ENCODE measurements around the gene TTYH2. TPM values are rescaled to one million over a fixed set of nuclear protein-coding genes. Genes with fewer than 3 reads are reported as not detected.
A peak's percentile ranks its signal among the peaks of the same experiment; 100 is the strongest.

TTYH2 gene
- total RNA-seq, 1 donor from 2014 or later = 8.3 TPM

GRCh38 chr17:74292495-74292894, 79.1 kb downstream of the TTYH2 start:
- DNase-seq = no peak

- no peak for DNase-seq
These were observed 82.5 kb downstream of the TTYH2 start for GRCh38 chr17:74295625-74296547.

- peak; percentile 31 for DNase-seq
These were observed 83.2 kb downstream of the TTYH2 start for GRCh38 chr17:74296548-74296936.

GRCh38 chr17:74297941-74298340, 84.6 kb downstream of the TTYH2 start:
- no peak for DNase-seq

- DNase-seq = no peak
These were observed 85.4 kb downstream of the TTYH2 start for GRCh38 chr17:74298778-74299177.

- no peak for DNase-seq
These were observed 86.0 kb downstream of the TTYH2 start for GRCh38 chr17:74299226-74300009.

GRCh38 chr17:74303305-74303704, 89.9 kb downstream of the TTYH2 start:
- no peak for DNase-seq

- no peak for DNase-seq
These were observed 90.8 kb downstream of the TTYH2 start for GRCh38 chr17:74304184-74304583.

- DNase-seq = no peak
These were observed 92.7 kb downstream of the TTYH2 start for GRCh38 chr17:74305865-74306654.

GRCh38 chr17:74307984-74308773, 94.8 kb downstream of the TTYH2 start:
- no peak for DNase-seq

- no peak for DNase-seq
These were observed 96.5 kb downstream of the TTYH2 start for GRCh38 chr17:74309902-74310301.

Other genes with a start within 250 kb of the TTYH2 start
- 4,341 TPM for gene RPL38, start 9.9 kb upstream of the TTYH2 start, total RNA-seq
- not detected for gene DNAI2, start 60.7 kb downstream of the TTYH2 start, total RNA-seq
- not detected for gene KIF19, start 112.7 kb downstream of the TTYH2 start, total RNA-seq
- 4.5 TPM for gene BTBD17, start 148.3 kb downstream of the TTYH2 start, total RNA-seq
- gene GPR142, start 153.9 kb downstream of the TTYH2 start, total RNA-seq = not detected
- gene GPRC5C, start 218.5 kb downstream of the TTYH2 start, total RNA-seq = 10.0 TPM

All from occipital lobe (tissue), 2 donors.